ENCODE data around the gene FBRSL1.

FBRSL1 gene

GRCh38 chr12:132500142-132500855 lies 10.3 kb downstream of the FBRSL1 start:
- no peak for FAIRE-seq

GRCh38 chr12:132500856-132501180 lies 10.9 kb downstream of the FBRSL1 start:
- FAIRE-seq = no peak

GRCh38 chr12:132501204-132501940 lies 11.4 kb downstream of the FBRSL1 start:
- no peak for FAIRE-seq

DNA sequence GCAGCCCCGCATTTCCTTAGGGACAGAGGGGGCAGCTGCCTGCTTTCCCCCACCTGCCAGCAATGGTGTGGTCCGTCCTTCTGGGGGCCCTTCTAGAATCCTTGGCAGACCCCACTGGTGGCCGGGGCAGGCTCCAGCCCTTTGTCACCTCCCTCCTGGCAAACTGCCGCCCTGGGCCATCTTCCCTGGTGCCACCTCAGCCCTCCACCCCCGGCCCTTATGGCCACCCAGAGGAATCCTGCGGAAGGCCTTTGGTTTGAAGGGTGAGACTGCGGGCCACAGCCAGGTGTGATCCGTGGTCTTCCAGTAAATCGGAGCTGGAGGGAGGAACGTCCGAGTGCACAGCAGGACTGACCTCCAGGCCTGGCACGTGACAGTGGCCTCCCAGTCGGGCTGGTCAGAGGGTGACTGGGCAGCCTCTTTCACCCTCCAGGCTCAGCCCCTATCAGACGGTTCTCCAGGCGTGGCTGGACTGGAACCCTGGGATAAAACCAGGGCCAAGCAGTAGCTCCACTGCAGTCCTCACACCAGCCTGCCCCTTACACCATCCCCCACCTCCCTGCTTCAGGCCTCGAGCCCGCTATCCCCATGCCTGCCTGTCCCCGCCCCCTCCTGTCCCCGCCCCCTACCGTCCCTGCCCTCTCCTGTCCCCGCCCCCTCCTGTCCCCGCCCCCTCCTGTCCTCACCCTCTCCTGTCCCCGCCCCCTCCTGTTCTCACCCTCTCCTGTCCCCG lies 12.4 kb downstream of the FBRSL1 start:
- FAIRE-seq = no peak

DNA sequence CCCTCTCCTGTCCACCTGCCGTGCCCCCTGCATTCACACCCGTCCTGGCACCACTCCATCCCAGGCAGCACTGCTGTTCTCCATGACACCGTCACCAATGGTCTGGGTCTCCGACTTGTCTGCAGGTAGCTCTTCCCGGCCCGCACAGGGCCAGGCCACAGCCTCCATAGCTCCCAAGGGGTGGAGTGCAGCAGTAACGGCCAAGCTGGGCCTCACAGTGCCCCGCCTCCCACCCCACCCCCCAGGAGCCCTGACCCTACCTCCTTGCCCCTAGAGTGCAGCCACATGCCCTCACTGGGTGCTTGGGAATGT lies 12.9 kb downstream of the FBRSL1 start:
- no peak for FAIRE-seq

GRCh38 chr12:132503618-132504204 lies 13.8 kb downstream of the FBRSL1 start:
- no peak for FAIRE-seq

GRCh38 chr12:132505105-132505851 lies 15.3 kb downstream of the FBRSL1 start:
- no peak for FAIRE-seq

DNA sequence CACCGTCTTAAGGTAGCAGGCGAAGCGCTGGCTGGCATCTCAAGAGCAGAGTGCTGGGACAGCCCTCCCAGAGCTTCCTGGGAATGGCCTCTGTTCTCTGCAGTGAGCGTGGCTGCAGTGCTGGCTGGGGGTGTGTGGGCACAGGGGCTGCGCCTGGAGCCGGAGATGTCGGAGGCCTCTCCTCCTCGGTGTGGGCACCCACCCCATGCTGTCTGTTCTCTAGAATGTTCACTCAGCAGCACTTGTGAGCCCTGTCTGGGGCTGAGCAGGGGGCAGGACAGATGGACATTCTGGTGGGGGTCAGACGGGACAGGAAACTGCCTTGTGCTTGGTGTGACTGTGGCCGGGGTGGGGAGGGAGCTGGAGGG lies 15.9 kb downstream of the FBRSL1 start:
- no peak for FAIRE-seq

DNA sequence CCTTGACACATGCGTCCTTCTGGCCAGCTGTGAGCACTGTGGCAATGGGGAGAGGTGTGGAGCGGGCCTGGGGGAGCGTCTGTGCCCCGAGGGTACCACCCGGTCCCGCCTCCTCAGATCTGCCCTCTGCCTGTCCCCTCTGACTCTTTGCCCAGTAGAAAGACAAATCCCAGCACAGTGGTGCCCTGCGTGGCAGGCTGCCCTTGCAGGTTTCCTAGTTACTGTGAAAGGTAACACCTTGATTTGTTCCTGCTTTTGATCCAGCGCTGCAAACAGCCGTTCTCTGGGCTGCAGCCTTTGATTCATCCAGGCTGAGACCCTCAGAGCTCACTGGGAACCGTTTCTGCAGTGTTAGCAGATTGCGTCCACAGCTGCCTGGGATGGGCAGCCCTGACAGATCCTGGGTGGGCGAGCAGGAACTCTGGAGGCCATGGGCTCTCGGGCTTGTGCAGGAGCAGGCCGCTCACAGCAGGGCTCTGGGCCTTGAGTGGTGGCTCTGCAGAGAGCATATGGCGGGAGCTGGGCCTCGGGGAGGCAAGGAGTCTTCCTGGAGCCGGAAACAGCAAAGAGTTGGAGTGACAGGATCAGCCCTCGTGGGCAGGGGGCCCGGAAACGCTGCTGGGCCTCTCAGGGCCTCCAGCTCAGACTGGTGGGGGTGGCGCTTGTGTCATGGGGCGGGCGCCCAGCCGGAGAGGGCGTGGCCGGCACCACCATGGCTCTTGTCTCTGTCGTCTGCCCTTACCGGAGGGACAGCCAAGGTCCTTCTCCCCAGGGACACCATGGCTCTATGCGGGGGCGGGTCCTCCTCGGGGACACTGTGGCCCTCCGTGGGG lies 16.6 kb downstream of the FBRSL1 start:
- no peak for FAIRE-seq

DNA sequence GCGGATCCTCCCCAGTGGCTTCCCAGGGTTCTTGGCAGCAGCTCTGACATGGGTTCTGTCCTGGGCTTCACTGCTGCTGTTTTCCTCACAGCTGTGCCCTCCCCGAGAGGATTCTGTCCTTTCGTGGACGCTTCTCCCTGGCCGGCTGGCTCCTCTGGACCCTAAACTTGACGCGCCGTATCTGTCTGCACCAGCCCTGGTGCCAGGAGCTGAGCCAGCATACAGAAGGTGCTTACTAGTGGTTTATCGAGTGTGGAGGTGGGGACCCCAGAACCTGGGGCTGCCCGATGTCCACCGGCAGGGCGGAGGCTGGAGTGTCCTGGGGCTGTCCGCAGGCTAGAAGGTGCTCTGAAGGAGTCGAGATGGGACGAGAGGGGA lies 17.2 kb downstream of the FBRSL1 start:
- no peak for FAIRE-seq

GRCh38 chr12:132507656-132508490 lies 17.9 kb downstream of the FBRSL1 start:
- FAIRE-seq = no peak

DNA sequence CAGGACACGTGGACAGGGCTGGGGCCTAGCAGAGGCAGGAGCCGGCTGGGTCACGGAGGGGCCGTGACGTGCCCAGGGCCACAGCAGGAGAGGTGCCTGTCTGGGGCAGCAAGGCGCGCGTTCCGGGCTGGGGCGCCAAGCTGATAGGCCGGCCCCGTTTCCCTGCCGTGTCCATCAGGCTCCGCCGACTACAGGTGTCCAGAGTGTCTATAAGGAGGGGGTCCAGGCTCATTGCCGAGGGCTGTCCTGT lies 18.5 kb downstream of the FBRSL1 start:
- FAIRE-seq = no peak

- FAIRE-seq = no peak
Observed at GRCh38 chr12:132508860-132509732, 19.1 kb downstream of the FBRSL1 start.

GRCh38 chr12:132510111-132510724 lies 20.3 kb downstream of the FBRSL1 start:
- FAIRE-seq = no peak

GRCh38 chr12:132510746-132511477 lies 21.0 kb downstream of the FBRSL1 start:
- no peak for FAIRE-seq

GRCh38 chr12:132511516-132512196 lies 21.7 kb downstream of the FBRSL1 start:
- no peak for FAIRE-seq

DNA sequence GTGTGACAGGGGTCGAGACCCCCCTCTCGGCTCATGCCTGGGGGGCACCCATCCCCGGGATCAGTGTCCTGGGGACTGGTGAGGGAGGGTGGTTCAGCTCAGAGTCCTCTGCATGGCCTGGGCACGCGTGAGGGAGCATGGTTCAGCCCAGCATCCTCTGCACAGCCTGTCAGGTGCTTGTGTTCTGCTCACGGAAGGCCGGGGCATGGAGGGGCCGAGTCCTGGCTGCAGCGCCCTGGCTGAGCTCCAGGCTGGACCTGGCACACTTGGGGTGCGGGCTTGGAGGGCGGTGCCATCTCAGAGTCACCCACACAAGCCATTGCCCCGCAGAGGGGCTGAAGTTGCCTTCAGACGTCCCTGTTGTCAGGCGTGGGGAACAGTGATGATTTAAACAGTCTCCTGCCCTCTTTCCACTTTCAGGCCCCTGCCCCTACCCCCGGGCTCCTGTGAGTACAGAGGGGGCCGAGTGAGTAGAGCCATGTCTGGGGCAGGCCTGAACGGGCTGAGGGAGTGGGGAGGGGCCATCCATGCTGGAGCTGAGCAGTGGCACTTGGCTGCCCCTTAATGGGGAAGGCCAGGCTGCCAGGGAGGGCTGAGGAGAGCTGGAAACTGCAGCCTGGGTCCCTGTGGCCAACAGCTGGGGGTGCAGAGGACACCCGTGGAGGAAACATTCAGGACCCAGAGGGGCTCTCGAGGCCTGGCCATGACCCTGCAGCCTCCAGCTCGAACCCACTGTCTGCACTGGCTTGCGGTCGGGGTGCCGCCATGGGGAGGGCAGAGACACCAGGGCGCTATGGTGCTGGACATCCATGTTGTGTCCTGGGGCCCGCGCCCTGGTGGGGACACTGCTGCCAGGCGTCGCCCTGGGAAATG lies 22.5 kb downstream of the FBRSL1 start:
- FAIRE-seq = no peak

GRCh38 chr12:132513070-132513398 lies 23.1 kb downstream of the FBRSL1 start:
- no peak for FAIRE-seq
